NCI-H748 (cell line): ENCODE results near the gene NDUFV1.

Source experiments
- DNase-seq: peaks from one replicate; lab custom pipeline; 2025; ENCODE audit not compliant: unreplicated experiment; lab: John Stamatoyannopoulos, UW

NDUFV1 gene

DNA sequence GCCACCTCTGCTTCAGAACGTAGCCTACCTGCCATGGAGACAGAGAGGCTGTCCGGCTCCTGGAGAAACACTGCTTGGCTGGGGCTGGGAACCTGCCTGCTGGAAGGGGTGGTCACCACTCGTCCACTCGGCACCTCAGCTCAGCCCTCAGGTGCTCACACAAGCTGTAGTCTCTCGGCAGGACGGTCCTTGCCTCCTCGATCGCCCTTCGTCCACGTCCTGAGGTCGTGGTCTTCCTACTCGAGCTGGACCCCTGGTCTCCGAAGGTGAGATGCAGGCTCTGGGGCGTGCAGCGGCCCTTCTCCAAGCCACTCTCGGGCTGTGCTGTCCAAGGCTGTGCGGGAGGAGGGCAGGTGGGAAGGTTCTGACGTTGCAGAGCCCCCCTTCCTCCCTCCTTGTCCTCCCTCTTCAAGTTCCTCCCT is 32.7 kb downstream of the NDUFV1 start, which contains the start of gene TBX10:
Gene TBX10 (minus strand): TSS at position 326 of the 422 bp plus-strand sequence. CDS start 291 bp downstream, at position 35.
- no peak for DNase-seq

GRCh38 chr11:67640021-67640757 is 33.5 kb downstream of the NDUFV1 start:
- peak; percentile 62 for DNase-seq

DNA sequence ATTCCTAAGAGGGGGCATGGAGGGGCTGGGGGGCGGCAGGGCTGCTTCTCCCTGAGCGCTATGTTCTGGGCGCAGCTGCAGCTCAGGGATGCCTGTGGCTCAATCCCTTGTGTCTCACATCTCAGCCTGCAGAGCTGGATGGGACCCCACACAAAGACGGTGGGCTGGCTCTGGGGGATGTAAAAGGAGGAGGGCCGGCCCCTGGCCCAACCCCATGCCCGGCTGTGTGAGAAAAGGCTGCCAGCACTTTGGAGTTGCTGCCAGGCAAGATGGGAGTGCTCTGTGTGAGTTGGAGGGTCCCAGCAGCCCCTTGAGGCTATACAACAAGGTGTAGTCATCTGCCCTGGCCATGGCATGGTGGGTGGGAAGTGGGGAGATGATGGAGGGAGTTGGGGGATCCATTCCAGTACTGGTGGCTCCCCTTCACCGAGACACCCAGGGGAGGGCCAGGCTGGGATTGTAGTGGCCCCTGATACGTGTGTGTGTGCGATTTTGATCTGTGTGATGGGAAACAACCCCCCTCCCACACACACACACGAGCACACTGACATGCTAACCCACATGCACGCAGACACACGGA is 34.1 kb downstream of the NDUFV1 start:
- DNase-seq: no peak

DNA sequence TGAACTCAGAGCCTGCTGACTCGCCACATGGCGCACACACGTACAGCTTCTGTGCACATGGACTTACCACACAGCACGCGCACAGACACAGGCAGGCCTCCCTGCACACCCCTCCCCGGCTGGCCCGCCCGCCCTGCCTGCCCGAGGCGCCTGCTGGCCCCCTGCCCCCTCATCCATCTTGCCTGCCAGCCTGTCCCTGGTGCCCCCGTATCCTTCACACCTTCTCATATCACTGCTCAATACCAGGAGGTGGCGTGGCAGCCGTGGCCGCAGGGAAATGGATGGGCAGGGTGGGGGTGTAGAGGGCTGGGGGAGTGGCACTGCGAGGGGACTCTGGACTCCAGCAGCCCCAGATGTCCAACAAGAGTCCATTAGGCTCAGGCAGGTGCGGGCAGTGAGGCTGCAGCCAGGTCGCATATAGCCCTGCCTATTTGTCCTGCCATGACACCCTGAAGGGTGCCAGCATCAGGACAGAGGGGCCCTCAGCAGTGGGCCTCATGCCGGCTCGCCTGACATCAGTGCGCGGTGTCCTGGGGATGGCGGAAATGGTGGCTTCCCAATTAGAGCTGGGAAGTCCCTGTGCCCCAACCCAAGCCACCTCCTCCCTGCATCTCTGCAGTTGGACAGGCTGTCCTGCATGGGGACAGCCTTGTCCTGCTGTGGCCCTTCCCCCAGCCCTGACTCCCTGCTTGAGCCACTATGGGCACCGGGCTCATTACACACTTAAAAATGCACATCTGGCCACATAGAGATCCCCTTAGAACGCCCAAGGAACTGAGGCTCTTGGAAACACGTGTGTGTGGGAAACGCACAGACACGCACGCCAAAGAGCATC is 34.8 kb downstream of the NDUFV1 start:
- no peak for DNase-seq

GRCh38 chr11:67642173-67643120 is 35.7 kb downstream of the NDUFV1 start:
- DNase-seq: no peak

- DNase-seq: no peak
These were observed 37.3 kb downstream of the NDUFV1 start for GRCh38 chr11:67644042-67644441.

GRCh38 chr11:67644472-67645418 is 38.0 kb downstream of the NDUFV1 start:
- no peak for DNase-seq

DNA sequence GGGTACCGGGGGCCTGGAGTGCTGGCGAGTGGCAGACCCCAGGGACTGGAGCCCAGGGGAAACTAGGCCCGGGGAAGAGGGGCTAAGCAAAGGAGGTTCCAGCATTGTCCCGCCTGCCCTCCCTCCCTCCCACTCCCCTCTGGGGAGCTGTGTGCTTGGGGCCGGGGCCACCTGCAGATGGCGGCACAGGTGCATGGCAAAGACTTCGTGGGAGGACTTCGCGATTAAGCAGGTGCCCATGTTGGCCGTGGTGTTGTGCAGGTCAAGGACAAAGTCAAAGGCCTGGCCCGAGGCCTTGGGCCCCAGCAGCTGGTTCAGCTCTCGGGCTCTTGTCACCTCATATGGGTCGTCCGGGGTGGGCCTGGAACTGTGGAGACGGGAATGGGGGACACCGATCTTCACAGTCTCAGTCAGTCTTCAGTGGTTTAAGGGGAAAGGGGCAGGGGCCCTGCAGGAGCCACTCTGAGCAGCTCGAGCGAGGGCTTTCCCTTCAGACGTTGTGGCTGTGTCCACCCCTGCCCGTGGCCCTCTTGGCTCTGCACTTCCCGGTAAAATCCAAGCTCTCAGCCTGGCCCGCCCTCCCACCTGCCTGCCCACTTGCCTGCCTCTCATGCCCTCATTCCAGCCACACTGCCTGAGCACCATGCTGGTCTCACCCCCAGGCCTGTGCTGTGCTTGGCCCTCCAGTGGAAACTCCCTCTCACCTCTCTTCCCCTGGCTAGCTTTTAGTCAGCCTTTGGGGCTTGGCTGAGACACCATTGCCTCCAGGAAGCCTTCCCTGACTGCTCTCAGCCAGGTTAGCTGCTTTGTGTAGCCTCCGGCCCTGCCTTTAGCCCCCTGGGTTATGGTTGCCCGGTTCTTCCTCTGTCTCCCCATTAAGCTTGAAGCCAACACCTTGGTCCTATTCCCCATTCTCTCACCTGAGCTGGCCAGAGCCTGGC is 39.1 kb downstream of the NDUFV1 start:
- DNase-seq: no peak

- no peak for DNase-seq
These were observed 40.0 kb downstream of the NDUFV1 start for GRCh38 chr11:67646535-67647336.

GRCh38 chr11:67647471-67647870 is 40.7 kb downstream of the NDUFV1 start:
- DNase-seq: no peak

DNA sequence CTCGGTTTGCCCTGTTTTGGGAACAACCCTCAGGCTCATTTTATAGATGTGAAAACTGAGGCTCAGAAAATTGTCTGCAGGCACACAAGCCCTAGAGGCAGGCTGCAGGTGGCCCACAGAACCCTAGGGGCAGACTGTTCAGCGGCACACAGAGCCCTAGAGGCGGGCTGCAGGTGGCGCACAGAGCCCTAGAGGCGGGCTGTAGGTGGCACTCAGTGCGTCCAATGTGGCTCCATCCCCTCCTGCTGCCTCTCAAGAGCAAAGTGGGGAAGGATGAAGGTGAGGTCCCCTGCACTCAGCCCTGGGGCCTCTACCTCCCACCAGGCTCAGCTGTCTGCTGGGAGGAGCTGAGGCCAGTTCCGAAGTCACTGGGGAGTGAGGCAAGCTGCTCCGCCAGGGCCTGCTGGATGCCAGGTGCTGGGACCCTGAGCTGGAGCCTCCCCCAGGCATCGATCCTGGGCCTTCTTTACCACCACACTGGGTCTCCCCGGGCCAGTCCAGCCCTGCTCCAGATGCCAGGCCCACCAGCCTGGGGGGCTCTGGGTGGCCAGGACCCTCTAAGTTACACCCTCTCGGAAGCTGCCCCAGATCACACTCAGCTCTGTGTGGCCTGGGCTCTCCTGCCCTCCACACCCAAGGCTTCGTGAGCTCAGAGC is 41.5 kb downstream of the NDUFV1 start:
- DNase-seq: peak; percentile 40

GRCh38 chr11:67648796-67649613 is 42.3 kb downstream of the NDUFV1 start:
- no peak for DNase-seq

DNA sequence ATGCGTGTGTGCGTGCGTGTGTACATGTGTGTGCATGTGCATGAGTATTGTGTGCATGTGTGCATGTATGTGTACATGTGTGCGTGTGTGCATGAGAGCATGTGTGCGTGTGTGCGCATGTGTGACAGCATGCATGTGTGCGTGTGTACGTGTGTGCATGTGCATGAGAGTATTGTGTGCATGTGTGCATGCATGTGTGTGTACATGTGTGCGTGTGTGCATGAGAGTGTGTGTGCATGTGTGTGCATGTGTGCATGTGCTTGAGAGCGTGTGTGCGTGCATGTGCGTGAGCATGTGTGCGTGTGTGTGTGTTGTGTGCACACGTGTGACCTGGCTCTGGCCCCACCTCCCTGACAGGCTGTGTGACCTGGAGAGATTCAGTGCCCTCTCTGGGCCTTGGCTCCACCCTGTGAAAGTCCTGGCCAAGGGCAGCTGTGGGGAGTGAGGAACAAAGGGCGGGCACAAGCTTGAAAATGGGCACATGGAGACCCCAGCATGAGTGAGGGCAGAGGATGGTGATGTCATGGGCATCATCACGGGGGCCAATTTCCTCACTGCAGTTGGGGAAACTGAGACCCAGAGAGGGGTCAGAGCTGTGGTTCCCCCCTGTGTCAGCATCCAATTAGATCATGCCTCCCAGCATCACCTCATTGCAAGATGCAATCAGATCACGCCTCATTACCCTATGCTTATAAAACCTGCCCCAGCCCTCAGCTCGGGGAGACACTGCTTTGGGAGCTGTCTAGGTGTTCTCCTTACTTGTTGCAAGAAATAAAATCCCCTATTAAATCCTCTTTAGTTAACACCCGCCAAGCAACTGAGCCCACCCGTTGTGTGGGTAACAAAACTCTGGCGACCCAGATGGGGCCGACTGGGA is 43.1 kb downstream of the NDUFV1 start:
- no peak for DNase-seq

- no peak for DNase-seq
These were observed 45.4 kb downstream of the NDUFV1 start for GRCh38 chr11:67651976-67652781.
